ENCODE measurements around the gene PALD1. TPM values are rescaled to one million over a fixed set of nuclear protein-coding genes. Genes with fewer than 3 reads are reported as not detected.

The PALD1 gene
- total and polyA plus RNA-seq, 9 of the 15 experiments (the other 6 are each of a cell fraction or from before 2014, with no cell fraction given), result 0.03 to 0.29 (median 0.09) TPM; not detected in 2

DNA sequence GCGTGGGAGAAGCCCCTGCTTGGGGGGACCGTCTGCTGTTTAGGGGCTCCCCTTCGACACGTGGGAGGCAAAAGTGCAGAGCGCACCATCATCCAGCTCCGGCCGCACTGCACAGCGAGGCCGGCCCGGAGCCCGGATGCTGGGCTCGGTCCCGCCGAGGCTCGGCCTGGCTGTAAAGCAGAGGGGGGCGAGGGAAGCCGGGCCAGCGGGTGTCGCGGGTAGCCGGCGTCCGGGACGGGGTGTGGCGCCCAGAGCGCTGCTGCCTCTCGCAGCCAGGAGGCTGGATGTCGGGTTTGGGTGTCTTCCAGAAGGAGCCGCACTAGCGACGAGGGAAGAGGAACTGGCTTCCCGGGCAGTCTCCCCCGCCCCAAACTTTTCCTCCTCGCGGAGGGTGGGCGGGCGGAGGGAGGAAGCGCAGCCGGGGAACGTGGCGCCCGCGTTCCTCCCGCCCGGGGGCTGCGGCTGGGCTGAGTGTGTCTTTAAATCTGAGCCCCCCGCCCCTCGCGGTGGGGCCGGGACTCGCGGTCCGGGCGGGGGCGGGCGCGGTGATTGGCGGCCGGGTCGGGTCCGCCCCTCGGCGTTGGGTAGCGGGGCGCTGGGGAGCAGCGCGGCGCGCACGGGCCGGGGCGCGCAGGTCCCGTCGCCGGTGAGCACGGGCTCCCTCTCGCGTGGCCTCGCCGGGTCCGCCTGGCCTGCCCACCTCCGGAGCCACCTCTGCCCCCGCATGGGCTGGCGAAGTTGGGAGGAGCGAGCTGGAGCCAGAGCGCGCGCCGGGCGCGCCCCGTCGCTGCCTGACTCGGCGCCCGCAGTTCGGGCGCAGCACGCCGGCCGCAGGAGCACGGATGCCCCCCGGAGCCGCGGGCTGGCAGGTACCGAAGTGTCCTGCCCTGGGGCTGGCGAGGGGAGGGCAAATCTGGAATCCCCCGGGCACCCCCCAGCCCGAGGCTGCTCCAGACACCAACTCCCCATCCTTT is at the start of gene PALD1 (continued):
- TF ChIP-seq, protein P1, sequence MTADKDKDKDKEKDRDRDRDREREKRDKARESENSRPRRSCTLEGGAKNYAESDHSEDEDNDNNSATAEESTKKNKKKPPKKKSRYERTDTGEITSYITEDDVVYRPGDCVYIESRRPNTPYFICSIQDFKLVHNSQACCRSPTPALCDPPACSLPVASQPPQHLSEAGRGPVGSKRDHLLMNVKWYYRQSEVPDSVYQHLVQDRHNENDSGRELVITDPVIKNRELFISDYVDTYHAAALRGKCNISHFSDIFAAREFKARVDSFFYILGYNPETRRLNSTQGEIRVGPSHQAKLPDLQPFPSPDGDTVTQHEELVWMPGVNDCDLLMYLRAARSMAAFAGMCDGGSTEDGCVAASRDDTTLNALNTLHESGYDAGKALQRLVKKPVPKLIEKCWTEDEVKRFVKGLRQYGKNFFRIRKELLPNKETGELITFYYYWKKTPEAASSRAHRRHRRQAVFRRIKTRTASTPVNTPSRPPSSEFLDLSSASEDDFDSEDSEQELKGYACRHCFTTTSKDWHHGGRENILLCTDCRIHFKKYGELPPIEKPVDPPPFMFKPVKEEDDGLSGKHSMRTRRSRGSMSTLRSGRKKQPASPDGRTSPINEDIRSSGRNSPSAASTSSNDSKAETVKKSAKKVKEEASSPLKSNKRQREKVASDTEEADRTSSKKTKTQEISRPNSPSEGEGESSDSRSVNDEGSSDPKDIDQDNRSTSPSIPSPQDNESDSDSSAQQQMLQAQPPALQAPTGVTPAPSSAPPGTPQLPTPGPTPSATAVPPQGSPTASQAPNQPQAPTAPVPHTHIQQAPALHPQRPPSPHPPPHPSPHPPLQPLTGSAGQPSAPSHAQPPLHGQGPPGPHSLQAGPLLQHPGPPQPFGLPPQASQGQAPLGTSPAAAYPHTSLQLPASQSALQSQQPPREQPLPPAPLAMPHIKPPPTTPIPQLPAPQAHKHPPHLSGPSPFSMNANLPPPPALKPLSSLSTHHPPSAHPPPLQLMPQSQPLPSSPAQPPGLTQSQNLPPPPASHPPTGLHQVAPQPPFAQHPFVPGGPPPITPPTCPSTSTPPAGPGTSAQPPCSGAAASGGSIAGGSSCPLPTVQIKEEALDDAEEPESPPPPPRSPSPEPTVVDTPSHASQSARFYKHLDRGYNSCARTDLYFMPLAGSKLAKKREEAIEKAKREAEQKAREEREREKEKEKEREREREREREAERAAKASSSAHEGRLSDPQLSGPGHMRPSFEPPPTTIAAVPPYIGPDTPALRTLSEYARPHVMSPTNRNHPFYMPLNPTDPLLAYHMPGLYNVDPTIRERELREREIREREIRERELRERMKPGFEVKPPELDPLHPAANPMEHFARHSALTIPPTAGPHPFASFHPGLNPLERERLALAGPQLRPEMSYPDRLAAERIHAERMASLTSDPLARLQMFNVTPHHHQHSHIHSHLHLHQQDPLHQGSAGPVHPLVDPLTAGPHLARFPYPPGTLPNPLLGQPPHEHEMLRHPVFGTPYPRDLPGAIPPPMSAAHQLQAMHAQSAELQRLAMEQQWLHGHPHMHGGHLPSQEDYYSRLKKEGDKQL (CRISPR knock-in tag; IDR thresholded peaks at IDR 0.05; ENCODE audit: borderline replicate concordance), result 0 out of 2 replicates have a peak, but pooled peaks have one; percentile 31
- TF ChIP-seq, protein P2, sequence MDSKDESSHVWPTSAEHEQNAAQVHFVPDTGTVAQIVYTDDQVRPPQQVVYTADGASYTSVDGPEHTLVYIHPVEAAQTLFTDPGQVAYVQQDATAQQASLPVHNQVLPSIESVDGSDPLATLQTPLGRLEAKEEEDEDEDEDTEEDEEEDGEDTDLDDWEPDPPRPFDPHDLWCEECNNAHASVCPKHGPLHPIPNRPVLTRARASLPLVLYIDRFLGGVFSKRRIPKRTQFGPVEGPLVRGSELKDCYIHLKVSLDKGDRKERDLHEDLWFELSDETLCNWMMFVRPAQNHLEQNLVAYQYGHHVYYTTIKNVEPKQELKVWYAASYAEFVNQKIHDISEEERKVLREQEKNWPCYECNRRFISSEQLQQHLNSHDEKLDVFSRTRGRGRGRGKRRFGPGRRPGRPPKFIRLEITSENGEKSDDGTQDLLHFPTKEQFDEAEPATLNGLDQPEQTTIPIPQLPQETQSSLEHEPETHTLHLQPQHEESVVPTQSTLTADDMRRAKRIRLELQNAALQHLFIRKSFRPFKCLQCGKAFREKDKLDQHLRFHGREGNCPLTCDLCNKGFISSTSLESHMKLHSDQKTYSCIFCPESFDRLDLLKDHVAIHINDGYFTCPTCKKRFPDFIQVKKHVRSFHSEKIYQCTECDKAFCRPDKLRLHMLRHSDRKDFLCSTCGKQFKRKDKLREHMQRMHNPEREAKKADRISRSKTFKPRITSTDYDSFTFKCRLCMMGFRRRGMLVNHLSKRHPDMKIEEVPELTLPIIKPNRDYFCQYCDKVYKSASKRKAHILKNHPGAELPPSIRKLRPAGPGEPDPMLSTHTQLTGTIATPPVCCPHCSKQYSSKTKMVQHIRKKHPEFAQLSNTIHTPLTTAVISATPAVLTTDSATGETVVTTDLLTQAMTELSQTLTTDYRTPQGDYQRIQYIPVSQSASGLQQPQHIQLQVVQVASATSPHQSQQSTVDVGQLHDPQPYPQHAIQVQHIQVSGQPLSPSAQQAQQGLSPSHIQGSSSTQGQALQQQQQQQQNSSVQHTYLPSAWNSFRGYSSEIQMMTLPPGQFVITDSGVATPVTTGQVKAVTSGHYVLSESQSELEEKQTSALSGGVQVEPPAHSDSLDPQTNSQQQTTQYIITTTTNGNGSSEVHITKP (IDR thresholded peaks at IDR 0.05; ENCODE audit: partially characterized antibody), result no peak
- TF ChIP-seq DMBX1 (CRISPR knock-in tag; IDR thresholded peaks at IDR 0.05; ENCODE audit: borderline replicate concordance), result no peak
- no peak for TF ChIP-seq RBM39 (optimal IDR thresholded peaks at IDR 0.05; ENCODE audit: low read depth, low read length)
- 0 out of 2 replicates have a peak, but pooled peaks have one; percentile 19 for TF ChIP-seq ZNF143 (CRISPR knock-in tag; IDR thresholded peaks at IDR 0.05)
- TF ChIP-seq CREM (IDR thresholded peaks at IDR 0.05; ENCODE audit: low read depth), result no peak
- TF ChIP-seq, protein P3, sequence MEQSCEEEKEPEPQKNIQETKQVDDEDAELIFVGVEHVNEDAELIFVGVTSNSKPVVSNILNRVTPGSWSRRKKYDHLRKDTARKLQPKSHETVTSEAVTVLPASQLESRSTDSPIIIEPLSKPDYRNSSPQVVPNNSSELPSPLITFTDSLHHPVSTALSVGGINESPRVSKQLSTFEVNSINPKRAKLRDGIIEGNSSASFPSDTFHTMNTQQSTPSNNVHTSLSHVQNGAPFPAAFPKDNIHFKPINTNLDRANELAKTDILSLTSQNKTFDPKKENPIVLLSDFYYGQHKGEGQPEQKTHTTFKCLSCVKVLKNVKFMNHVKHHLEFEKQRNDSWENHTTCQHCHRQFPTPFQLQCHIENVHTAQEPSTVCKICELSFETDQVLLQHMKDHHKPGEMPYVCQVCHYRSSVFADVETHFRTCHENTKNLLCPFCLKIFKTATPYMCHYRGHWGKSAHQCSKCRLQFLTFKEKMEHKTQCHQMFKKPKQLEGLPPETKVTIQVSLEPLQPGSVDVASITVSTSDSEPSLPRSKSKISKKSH (CRISPR knock-in tag; IDR thresholded peaks at IDR 0.05), result no peak
- no peak for TF ChIP-seq SREBF1 (IDR thresholded peaks at IDR 0.05; ENCODE audit: borderline replicate concordance, low read depth, low read length)
- no peak for TF ChIP-seq PTTG1 (tag; IDR thresholded peaks at IDR 0.05; ENCODE audit: low read depth)
- no peak for TF ChIP-seq RBM25 (IDR thresholded peaks at IDR 0.05; ENCODE audit: low read depth, low read length, severe bottlenecking)
- TF ChIP-seq SIN3B (IDR thresholded peaks at IDR 0.05; ENCODE audit: low read depth), result no peak
- TF ChIP-seq ZNF644 (tag; IDR thresholded peaks at IDR 0.05; ENCODE audit: low read depth), result no peak
- no peak for TF ChIP-seq MCM3 (IDR thresholded peaks at IDR 0.05)
- no peak for TF ChIP-seq ZBTB34 (CRISPR knock-in tag; IDR thresholded peaks at IDR 0.05)
